DOHH2 (cell line): Measurements from ENCODE around the gene DPP6.

Experiments
- H3F3A ChIP-seq: fragments of 200-600 bp; sonication (generic), shearing (Covaris generic); 2 replicates; pipeline ENCODE4 v1.6.0; 2016; ENCODE audit warnings: antibody characterized with exemption, mild to moderate bottlenecking; ENCODE audit not compliant: control insufficient read depth, insufficient read depth
- H3K27ac ChIP-seq: fragments of 200-600 bp; sonication (generic); 2 replicates; pipeline ENCODE4 v1.5.1; 2014; ENCODE audit warnings: low read depth, mild to moderate bottlenecking, low read length, moderate library complexity
- H3K27me3 ChIP-seq: fragments of 200-600 bp; sonication (generic); 2 replicates; pipeline ENCODE4 v1.6.1; 2014; ENCODE audit warnings: mild to moderate bottlenecking, low read length, mixed read lengths; ENCODE audit not compliant: control insufficient read depth
- H3K36me3 ChIP-seq: fragments of 200-600 bp; sonication (generic); 2 replicates; pipeline ENCODE4 v1.6.1; 2014; ENCODE audit warnings: mild to moderate bottlenecking, low read length, moderate library complexity, mixed read lengths; ENCODE audit not compliant: control insufficient read depth
- H3K4me1 ChIP-seq: fragments of 200-600 bp; sonication (generic); 2 replicates; pipeline ENCODE4 v1.6.1; 2014; ENCODE audit warnings: mild to moderate bottlenecking, low read length, mixed read lengths; ENCODE audit not compliant: control insufficient read depth
- H3K4me2 ChIP-seq: fragments of 200-600 bp; sonication (generic); 2 replicates; pipeline ENCODE4 v1.6.0; 2014; ENCODE audit warnings: mild to moderate bottlenecking, low read length, moderate library complexity
- H3K4me3 ChIP-seq: fragments of 200-600 bp; sonication (generic); 2 replicates; pipeline ENCODE4 v1.5.1; 2014; ENCODE audit warnings: mild to moderate bottlenecking, low read length, mixed read lengths
- H3K79me2 ChIP-seq: fragments of 200-600 bp; sonication (generic); 2 replicates; pipeline ENCODE4 v1.6.1; 2014; ENCODE audit warnings: mild to moderate bottlenecking, low read length, mixed read lengths; ENCODE audit not compliant: control insufficient read depth
- H3K9me2 ChIP-seq: fragments of 200-600 bp; sonication (generic); replicated peaks from 2 replicates; pipeline ENCODE4 v1.6.1; 2014; ENCODE audit warnings: mild to moderate bottlenecking, low read length, mixed read lengths; ENCODE audit not compliant: control insufficient read depth
- H3K9me3 ChIP-seq: fragments of 200-600 bp; sonication (generic); 2 replicates; pipeline ENCODE4 v1.6.1; 2014; ENCODE audit warnings: antibody characterized with exemption, low read length, mixed read lengths; ENCODE audit not compliant: control insufficient read depth, insufficient read depth
- H4K20me1 ChIP-seq: fragments of 200-600 bp; sonication (generic); 2 replicates; pipeline ENCODE4 v1.6.0; 2014; ENCODE audit warnings: low read depth, mild to moderate bottlenecking, antibody characterized with exemption, low read length, moderate library complexity; ENCODE audit not compliant: control insufficient read depth, insufficient read depth
- EZH2phosphoT487 ChIP-seq: fragments of 200-600 bp; sonication (generic); IDR thresholded peaks from 2 replicates; pipeline ENCODE4 v1.6.1; 2017; ENCODE audit warnings: borderline replicate concordance, mild to moderate bottlenecking, antibody characterized with exemption, low read length, moderate library complexity, mixed read lengths
- TF ChIP-seq, protein P1 (sequence below): fragments of 200-600 bp; sonication (generic); IDR thresholded peaks from one replicate; pipeline ENCODE4 v1.5.1; 2014; ENCODE audit warnings: antibody characterized with exemption, mild to moderate bottlenecking, low read depth, low read length; ENCODE audit not compliant: poor library complexity, severe bottlenecking

DPP6 gene

GRCh38 chr7:154647625-154648024, 595.4 kb downstream of the DPP6 start:
- Histone ChIP-seq H3K4me2 (no peak overlapping the region), H3K36me3 (no peaks in the 10 kb centered on the region)

GRCh38 chr7:154649015-154649414, 596.8 kb downstream of the DPP6 start:
- Histone ChIP-seq H3K4me2 (no peak overlapping the region), H3K4me3 (no peak overlapping the region), H3F3A (no peaks in the 10 kb centered on the region), H3K9me3 (0 out of 2 replicates have a peak, but pooled peaks cover 2% of the 10 kb centered on the region), H3K4me1 (no peaks in the 10 kb centered on the region), H3K79me2 (no peaks in the 10 kb centered on the region), H3K27me3 (no peaks in the 10 kb centered on the region), H4K20me1 (no peaks in the 10 kb centered on the region), H3K36me3 (no peaks in the 10 kb centered on the region), H3K9me2 (no peaks in the 10 kb centered on the region), H3K27ac (no peak overlapping the region)
- no peak for TF ChIP-seq EZH2phosphoT487
- TF ChIP-seq, protein P1, sequence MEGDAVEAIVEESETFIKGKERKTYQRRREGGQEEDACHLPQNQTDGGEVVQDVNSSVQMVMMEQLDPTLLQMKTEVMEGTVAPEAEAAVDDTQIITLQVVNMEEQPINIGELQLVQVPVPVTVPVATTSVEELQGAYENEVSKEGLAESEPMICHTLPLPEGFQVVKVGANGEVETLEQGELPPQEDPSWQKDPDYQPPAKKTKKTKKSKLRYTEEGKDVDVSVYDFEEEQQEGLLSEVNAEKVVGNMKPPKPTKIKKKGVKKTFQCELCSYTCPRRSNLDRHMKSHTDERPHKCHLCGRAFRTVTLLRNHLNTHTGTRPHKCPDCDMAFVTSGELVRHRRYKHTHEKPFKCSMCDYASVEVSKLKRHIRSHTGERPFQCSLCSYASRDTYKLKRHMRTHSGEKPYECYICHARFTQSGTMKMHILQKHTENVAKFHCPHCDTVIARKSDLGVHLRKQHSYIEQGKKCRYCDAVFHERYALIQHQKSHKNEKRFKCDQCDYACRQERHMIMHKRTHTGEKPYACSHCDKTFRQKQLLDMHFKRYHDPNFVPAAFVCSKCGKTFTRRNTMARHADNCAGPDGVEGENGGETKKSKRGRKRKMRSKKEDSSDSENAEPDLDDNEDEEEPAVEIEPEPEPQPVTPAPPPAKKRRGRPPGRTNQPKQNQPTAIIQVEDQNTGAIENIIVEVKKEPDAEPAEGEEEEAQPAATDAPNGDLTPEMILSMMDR = no peak

More at GRCh38 chr7:154647625-154648024, 595.4 kb downstream of the DPP6 start:
- Histone ChIP-seq H3K9me2 (no peaks in the 10 kb centered on the region), H3K79me2 (no peaks in the 10 kb centered on the region), H3K27me3 (no peaks in the 10 kb centered on the region), H3K27ac (no peak overlapping the region), H3K4me3 (no peak overlapping the region), H3K4me1 (no peaks in the 10 kb centered on the region), H3F3A (no peaks in the 10 kb centered on the region), H4K20me1 (no peaks in the 10 kb centered on the region), H3K9me3 (0 out of 2 replicates have a peak, but pooled peaks cover 2% of the 10 kb centered on the region)
- TF ChIP-seq, protein P1 = no peak
- no peak for TF ChIP-seq EZH2phosphoT487

GRCh38 chr7:154649434-154649833, 597.2 kb downstream of the DPP6 start:
- H3K4me2 ChIP-seq = no peak overlapping the region
- TF ChIP-seq, protein P1 = no peak
- no peak for TF ChIP-seq EZH2phosphoT487
- no peaks in the 10 kb centered on the region for H3K4me1 ChIP-seq
- H3K79me2 ChIP-seq = no peaks in the 10 kb centered on the region
- H3K36me3 ChIP-seq = no peaks in the 10 kb centered on the region
- H4K20me1 ChIP-seq = no peaks in the 10 kb centered on the region
- 0 out of 2 replicates have a peak, but pooled peaks cover 2% of the 10 kb centered on the region for H3K9me3 ChIP-seq
- no peak overlapping the region for H3K27ac ChIP-seq
- H3K9me2 ChIP-seq = no peaks in the 10 kb centered on the region
- H3K4me3 ChIP-seq = no peak overlapping the region
- H3K27me3 ChIP-seq = no peaks in the 10 kb centered on the region
- no peaks in the 10 kb centered on the region for H3F3A ChIP-seq

- Histone ChIP-seq H3K4me1 (no peaks in the 10 kb centered on the region), H3K36me3 (no peaks in the 10 kb centered on the region), H3K79me2 (no peaks in the 10 kb centered on the region), H3K27ac (no peak overlapping the region), H3K4me3 (no peak overlapping the region), H3K27me3 (no peaks in the 10 kb centered on the region), H4K20me1 (no peaks in the 10 kb centered on the region), H3K4me2 (no peak overlapping the region), H3K9me2 (no peaks in the 10 kb centered on the region), H3F3A (no peaks in the 10 kb centered on the region), H3K9me3 (0 out of 2 replicates have a peak, but pooled peaks cover 2% of the 10 kb centered on the region)
- no peak for TF ChIP-seq EZH2phosphoT487
- TF ChIP-seq, protein P1 = no peak
These were observed 598.1 kb downstream of the DPP6 start for GRCh38 chr7:154650275-154650674.
